ENCODE measurements around the gene LENG9.

GRCh38 chr19:54418930-54419800, 44.4 kb downstream of the LENG9 start:
- no peak for TF ChIP-seq POLR2A (IDR thresholded peaks at IDR 0.05)
- no peak for TF ChIP-seq CTCF (IDR thresholded peaks at IDR 0.05)
- TF ChIP-seq POLR2AphosphoS5 (IDR thresholded peaks at IDR 0.05): no peak
- no peak for TF ChIP-seq EP300 (IDR thresholded peaks at IDR 0.05)

Measured in stomach (tissue), 4 donors.